BE2C (cell line): Measurements from ENCODE around the gene PYGO1.
"Not testable (repeated sequence)": the region's sequence is repeated elsewhere in the genome, so short reads cannot be mapped to it uniquely, and the experiment has no call there.

Experiments
- DNase-seq: peaks from one replicate; pipeline ENCODE4 v3.0.0-alpha.2; 2020
- H3K27me3 ChIP-seq: fragments of 250-450 bp; sonication (Bioruptor Pico); 2 replicates; pipeline ENCODE4 v1.5.1; 2020; ENCODE audit warnings: mild to moderate bottlenecking
- H3K36me3 ChIP-seq: fragments of 250-450 bp; sonication (Bioruptor Pico); 2 replicates; pipeline ENCODE4 v1.5.1; 2020; ENCODE audit warnings: mild to moderate bottlenecking
- H3K4me1 ChIP-seq: fragments of 250-450 bp; sonication (Bioruptor Pico); 2 replicates; pipeline ENCODE4 v1.5.1; 2020
- H3K4me3 ChIP-seq: 2 replicates; pipeline ENCODE4 v1.5.1; 2011; ENCODE audit warnings: low read depth, low read length
- H3K9me3 ChIP-seq: fragments of 250-450 bp; sonication (Bioruptor Pico); 2 replicates; pipeline ENCODE4 v1.5.1; 2020
- TF ChIP-seq, protein P1 (sequence below): IDR thresholded peaks from 2 replicates; pipeline ENCODE4 v1.5.1; 2012; ENCODE audit warnings: mild to moderate bottlenecking, low read depth, low read length

PYGO1 gene

DNA sequence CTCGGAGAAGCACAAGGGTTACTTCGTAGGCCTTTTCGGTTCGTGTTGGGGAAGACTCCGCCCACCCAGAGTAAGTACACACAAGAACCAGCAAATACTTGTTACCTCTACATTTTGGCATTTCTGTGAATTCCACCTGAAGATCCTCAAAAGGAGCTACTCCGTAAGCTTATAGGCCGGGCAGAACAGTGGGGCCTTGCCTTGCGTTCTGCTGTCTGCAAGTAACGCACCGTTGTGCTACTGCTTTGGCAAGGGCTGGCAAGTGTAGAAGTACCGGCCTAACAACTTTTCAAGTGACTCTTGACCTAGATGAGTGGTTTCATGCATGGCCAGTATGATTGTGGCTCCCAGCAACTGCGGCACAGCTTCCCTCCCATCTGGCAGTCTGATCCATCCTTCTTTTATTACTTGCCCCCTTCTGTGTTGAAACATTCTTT, 73.7 kb downstream of the PYGO1 start:
- Histone ChIP-seq H3K27me3 (no peaks in the 10 kb centered on the region), H3K9me3 (no peaks in the 10 kb centered on the region), H3K4me1 (no peaks in the 10 kb centered on the region), H3K36me3 (no peaks in the 10 kb centered on the region), H3K4me3 (no peak overlapping the region)
- DNase-seq, result no peak
- TF ChIP-seq, protein P1, sequence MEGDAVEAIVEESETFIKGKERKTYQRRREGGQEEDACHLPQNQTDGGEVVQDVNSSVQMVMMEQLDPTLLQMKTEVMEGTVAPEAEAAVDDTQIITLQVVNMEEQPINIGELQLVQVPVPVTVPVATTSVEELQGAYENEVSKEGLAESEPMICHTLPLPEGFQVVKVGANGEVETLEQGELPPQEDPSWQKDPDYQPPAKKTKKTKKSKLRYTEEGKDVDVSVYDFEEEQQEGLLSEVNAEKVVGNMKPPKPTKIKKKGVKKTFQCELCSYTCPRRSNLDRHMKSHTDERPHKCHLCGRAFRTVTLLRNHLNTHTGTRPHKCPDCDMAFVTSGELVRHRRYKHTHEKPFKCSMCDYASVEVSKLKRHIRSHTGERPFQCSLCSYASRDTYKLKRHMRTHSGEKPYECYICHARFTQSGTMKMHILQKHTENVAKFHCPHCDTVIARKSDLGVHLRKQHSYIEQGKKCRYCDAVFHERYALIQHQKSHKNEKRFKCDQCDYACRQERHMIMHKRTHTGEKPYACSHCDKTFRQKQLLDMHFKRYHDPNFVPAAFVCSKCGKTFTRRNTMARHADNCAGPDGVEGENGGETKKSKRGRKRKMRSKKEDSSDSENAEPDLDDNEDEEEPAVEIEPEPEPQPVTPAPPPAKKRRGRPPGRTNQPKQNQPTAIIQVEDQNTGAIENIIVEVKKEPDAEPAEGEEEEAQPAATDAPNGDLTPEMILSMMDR, result no peak

DNA sequence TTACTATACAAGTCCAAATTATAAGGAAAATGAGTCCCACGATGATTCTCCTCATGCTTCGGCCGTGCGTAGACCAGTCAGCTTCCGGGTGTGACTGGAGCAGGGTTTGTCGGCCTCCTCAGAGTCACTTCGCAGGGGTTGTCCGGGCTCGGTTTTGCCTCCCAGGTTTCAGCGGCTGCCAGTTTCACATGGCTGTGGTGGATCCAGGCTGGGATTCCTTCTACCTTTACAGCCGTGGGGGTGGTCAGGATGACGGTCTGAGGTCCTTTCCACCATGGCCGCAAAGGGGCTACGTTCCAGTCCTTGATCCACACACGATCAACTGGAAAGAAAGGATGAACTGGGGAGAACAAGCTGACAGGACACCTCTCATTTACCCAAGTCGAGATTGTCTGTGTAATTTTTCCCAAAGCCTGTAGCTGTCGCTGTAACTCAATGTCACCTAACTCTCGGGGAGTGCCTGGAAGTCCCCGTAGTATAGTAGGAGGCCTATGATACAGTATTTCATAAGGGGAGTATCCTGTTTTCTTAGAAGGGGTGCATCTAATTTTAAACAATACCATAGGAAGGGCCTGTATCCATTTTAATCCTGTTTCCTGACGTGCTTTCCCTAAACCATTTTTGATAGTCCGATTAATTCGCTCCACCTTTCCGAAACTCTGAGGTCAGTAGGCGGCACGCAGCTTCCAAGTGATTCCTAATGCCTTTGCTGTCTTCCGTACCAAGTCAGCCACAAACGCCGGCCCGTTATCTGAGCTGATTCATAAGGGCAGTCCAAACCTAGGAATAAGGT, 74.3 kb downstream of the PYGO1 start:
- not testable (repeated sequence) for H3K9me3 ChIP-seq, H3K36me3 ChIP-seq, H3K4me1 ChIP-seq, H3K4me3 ChIP-seq, H3K27me3 ChIP-seq, DNase-seq
- TF ChIP-seq, protein P1, result peak; percentile 17; the same call in 1 of the 2 replicates

DNA sequence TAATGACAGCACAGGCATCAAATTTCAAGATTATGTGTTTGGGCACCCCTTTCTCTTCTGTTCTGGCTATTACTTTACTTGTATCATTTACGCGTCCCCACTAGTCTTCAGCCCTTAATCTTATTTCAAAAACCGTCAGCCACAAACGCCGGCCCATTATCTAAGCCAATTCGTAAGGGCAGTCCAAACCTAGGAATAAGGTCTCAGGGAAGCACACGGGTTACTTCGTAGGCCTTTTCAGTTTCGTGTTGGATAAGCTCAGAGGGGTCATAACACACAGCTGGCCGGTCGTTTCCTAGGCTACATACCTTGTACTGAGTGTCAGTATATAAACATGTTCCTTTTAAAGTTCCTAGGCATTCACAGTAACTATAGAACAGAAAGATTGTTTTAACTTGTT, 75.0 kb downstream of the PYGO1 start:
- no peak for DNase-seq
- H3K4me1 ChIP-seq, result no peaks in the 10 kb centered on the region
- H3K4me3 ChIP-seq, result no peak overlapping the region
- no peaks in the 10 kb centered on the region for H3K9me3 ChIP-seq
- TF ChIP-seq, protein P1, result no peak
- no peaks in the 10 kb centered on the region for H3K27me3 ChIP-seq
- no peaks in the 10 kb centered on the region for H3K36me3 ChIP-seq

DNA sequence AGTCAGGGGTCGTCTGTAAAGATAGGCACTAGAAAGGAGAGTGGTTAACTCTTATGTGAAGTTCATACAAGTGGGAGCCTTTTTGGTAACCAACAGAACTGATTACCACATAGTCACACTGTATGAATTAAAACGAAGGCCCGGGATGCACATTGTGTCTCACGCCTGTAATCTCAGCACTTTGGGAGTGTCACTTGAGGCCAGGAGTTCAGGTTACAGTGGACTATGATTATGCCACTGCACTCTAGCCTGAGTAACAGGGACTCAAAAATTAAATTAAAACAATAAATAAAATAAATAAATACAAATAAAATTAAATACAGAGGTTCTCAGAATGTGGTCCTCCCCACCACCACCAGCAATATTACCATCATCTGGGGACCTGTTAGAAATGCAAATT, 80.6 kb downstream of the PYGO1 start:
- Histone ChIP-seq H3K4me1 (no peaks in the 10 kb centered on the region), H3K4me3 (no peak overlapping the region), H3K9me3 (no peaks in the 10 kb centered on the region), H3K27me3 (no peaks in the 10 kb centered on the region), H3K36me3 (no peaks in the 10 kb centered on the region)
- TF ChIP-seq, protein P1, result no peak
- no peak for DNase-seq

DNA sequence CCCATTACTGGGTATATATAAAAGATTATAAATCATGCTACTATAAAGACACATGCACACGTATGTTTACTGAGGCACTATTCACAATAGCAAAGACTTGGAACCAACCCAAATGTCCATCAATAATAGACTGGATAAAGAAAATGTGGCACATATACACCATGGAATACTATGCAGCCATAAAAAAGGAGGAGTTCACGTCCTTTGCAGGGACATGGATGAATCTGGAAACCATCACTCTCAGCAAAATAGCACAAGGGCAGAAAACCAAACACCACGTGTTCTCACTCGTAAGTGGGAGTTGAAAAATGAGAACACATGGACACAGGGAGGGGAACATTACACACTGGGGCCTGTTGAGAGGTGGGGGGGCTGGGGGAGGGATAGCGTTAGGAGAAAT, 82.7 kb downstream of the PYGO1 start:
- not testable (repeated sequence) for H3K9me3 ChIP-seq, H3K4me3 ChIP-seq, H3K36me3 ChIP-seq, H3K27me3 ChIP-seq, DNase-seq, H3K4me1 ChIP-seq

DNA sequence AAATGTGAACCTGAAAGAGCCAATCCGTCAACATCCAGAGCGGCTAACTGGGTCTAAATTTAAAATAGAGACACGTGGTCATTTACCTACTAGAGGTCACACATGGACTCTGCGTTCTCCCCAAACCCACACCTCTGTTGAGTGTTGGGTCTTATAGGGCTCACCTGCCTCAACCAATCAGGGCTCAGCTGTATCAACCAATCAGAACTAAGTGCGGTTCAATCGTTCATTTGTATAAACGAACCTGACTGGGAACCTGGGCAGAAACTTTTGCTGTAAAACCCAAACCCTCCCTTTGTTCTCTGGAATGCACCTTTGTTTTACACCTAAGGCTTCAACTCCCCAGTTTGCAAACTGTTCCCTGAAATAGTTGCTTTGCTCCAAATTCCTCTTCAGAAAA, 89.0 kb downstream of the PYGO1 start:
- TF ChIP-seq, protein P1, result no peak
- no peaks in the 10 kb centered on the region for H3K9me3 ChIP-seq
- H3K4me1 ChIP-seq, result no peaks in the 10 kb centered on the region
- H3K36me3 ChIP-seq, result no peaks in the 10 kb centered on the region
- H3K27me3 ChIP-seq, result peaks cover 3% of the 10 kb centered on the region
- peak overlapping the region; percentile 90 for H3K4me3 ChIP-seq
- no peak for DNase-seq

DNA sequence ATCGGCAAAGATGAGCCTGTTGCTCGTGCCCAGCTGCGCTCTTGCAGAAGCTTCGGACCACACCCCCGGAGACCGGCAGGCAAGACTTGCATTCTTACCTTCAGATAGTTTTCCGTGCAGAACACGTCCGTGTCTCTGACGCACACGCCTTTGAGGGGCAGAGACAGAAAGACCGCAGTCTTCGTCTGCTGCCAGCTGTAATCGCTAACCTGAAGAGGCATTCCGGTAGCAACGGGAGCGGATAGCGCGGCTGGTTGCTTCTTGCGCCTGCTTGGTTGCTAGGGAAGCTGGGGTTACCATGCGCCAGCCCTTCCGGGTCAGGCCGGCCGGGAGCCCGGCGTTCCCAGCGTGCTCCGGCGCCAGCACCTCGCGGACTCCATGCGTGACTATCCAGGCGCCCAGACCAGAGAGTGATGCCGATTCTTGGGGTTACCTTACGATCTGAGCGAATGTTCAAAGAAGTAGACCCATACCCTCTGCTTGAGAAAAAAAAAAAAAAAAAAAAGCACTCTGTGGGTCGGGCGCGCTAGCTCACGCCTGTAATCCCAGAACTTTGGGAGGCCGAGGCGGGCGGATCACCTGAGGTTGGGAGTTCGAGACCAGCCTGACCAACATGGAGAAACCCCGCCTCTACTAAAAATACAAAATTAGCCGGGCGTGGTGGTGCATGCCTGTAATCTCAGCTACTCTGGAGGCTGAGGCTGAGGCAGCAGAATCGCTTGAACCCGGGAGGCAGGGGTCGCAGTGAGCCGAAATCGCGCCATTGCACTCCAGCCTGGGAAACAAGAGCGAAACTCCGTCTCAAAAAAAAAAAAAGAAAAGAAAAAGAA, 89.8 kb downstream of the PYGO1 start:
- H3K4me3 ChIP-seq, result peak overlapping the region; percentile 90
- H3K27me3 ChIP-seq, H3K36me3 ChIP-seq, H3K4me1 ChIP-seq, H3K9me3 ChIP-seq: not testable (repeated sequence)
- peak; percentile 90 for DNase-seq
